HFF-Myc (cell line): ENCODE measurements around the gene PPA2.

Experiments
- DNase-seq: peaks from one replicate; pipeline ENCODE4 v3.0.0-alpha.2; 2011; ENCODE audit warnings: low read depth; ENCODE audit errors: extremely low read depth
- H3K4me3 ChIP-seq: replicated peaks from 2 replicates; pipeline ENCODE4 v1.5.1; 2011; ENCODE audit warnings: low read depth, mild to moderate bottlenecking, control low read depth, low read length
- CTCF ChIP-seq: IDR thresholded peaks from 2 replicates; pipeline ENCODE4 v1.5.1; 2012; ENCODE audit warnings: mild to moderate bottlenecking, low read depth, low read length, control low read depth; ENCODE audit errors: missing control alignments

PPA2 gene

GRCh38 chr4:105473324-105474098 is at the start of gene PPA2:
TSS of gene PPA2 (minus strand) at chr4:105474062. CDS start at chr4:105474050, 12 bp downstream.
- H3K4me3 ChIP-seq, result peak within 1 kb of the TSS; percentile 86
- DNase-seq, result peak; percentile 48
- TF ChIP-seq CTCF, result no peak

- peak; percentile 60 for TF ChIP-seq CTCF
- peak; percentile 15 for DNase-seq
- H3K4me3 ChIP-seq, result no peak overlapping the region
Measured at GRCh38 chr4:105520819-105521790, 47.2 kb upstream of the PPA2 start.

GRCh38 chr4:105510245-105510644 is 36.4 kb upstream of the PPA2 start:
- no peak overlapping the region for H3K4me3 ChIP-seq
- no peak for TF ChIP-seq CTCF
- no peak for DNase-seq

GRCh38 chr4:105509714-105510113 is 35.9 kb upstream of the PPA2 start:
- DNase-seq, result no peak
- no peak overlapping the region for H3K4me3 ChIP-seq
- no peak for TF ChIP-seq CTCF

GRCh38 chr4:105509291-105509690 is 35.4 kb upstream of the PPA2 start:
- no peak for DNase-seq
- no peak overlapping the region for H3K4me3 ChIP-seq
- TF ChIP-seq CTCF, result no peak

- no peak for DNase-seq
- no peak overlapping the region for H3K4me3 ChIP-seq
- TF ChIP-seq CTCF, result no peak
Measured at GRCh38 chr4:105504744-105505143, 30.9 kb upstream of the PPA2 start.
